Neuronal stem cell (in vitro differentiated cells): Measurements from ENCODE around the gene SMG7.
A peak's percentile ranks its signal among the peaks of the same experiment; 100 is the strongest.

Source experiments
- DNase-seq: peaks from one replicate; pipeline ENCODE4 v3.0.0-alpha.2; 2013; ENCODE audit warnings: low spot score
- H2AFZ ChIP-seq: one replicate; pipeline ENCODE4 v1.6.1; 2013; ENCODE audit warnings: mild to moderate bottlenecking, low read length, inconsistent platforms
- H2AK5ac ChIP-seq: 2 replicates; pipeline ENCODE4 v1.6.1; 2013; ENCODE audit warnings: low read depth, mild to moderate bottlenecking, inconsistent platforms, low read length, moderate library complexity, mixed read lengths
- H2BK120ac ChIP-seq: 2 replicates; pipeline ENCODE4 v1.6.1; 2013; ENCODE audit warnings: low read depth, mild to moderate bottlenecking, inconsistent platforms, low read length, moderate library complexity, mixed read lengths
- H2BK12ac ChIP-seq: one replicate; pipeline ENCODE4 v1.6.1; 2013; ENCODE audit warnings: low read length, inconsistent platforms
- H2BK15ac ChIP-seq: 2 replicates; pipeline ENCODE4 v1.6.1; 2013; ENCODE audit warnings: mild to moderate bottlenecking, low read length, inconsistent platforms, mixed read lengths
- H2BK5ac ChIP-seq: one replicate; pipeline ENCODE4 v1.6.1; 2013; ENCODE audit warnings: inconsistent platforms, mild to moderate bottlenecking, low read length, moderate library complexity
- H3K14ac ChIP-seq: one replicate; pipeline ENCODE4 v1.6.1; 2013; ENCODE audit warnings: low read length, inconsistent platforms
- H3K18ac ChIP-seq: 2 replicates; pipeline ENCODE4 v1.6.1; 2013; ENCODE audit warnings: low read length, inconsistent platforms
- H3K23ac ChIP-seq: 2 replicates; pipeline ENCODE4 v1.6.1; 2013; ENCODE audit warnings: low read depth, mild to moderate bottlenecking, mixed read lengths, low read length, inconsistent platforms; ENCODE audit not compliant: poor library complexity
- H3K27ac ChIP-seq: replicated peaks from 3 replicates; pipeline ENCODE4 v1.5.1; 2013; ENCODE audit warnings: low read length, inconsistent platforms
- H3K27me3 ChIP-seq, 3 experiments: 2 replicates each; pipeline ENCODE4 v1.6.1; 2013; ENCODE audit warnings: low read length in 3 of 3, mild to moderate bottlenecking in 2 of 3, inconsistent platforms in 1 of 3, low read depth in 1 of 3, mixed read lengths in 1 of 3, moderate library complexity in 1 of 3; ENCODE audit not compliant: control insufficient read depth in 3 of 3, insufficient read depth in 3 of 3
- H3K36me3 ChIP-seq, 2 donors: replicated peaks in 1 of 2; 2 replicates each; pipeline ENCODE4 v1.6.1; 2013; ENCODE audit warnings: low read length in 2 of 2; ENCODE audit not compliant: control insufficient read depth in 2 of 2, insufficient read depth in 2 of 2
- H3K4ac ChIP-seq: 2 replicates; pipeline ENCODE4 v1.6.1; 2013; ENCODE audit warnings: inconsistent platforms, mild to moderate bottlenecking, low read length, moderate library complexity
- H3K4me1 ChIP-seq, 2 donors: 1 replicate in 1 of 2; 2 replicates in 1 of 2; pipeline ENCODE4 v1.6.1; 2013; ENCODE audit warnings: low read length in 2 of 2, low read depth in 1 of 2; ENCODE audit not compliant: control insufficient read depth in 2 of 2, insufficient read depth in 1 of 2
- H3K4me2 ChIP-seq: one replicate; pipeline ENCODE4 v1.6.1; 2013; ENCODE audit warnings: mild to moderate bottlenecking, low read length, inconsistent platforms; ENCODE audit not compliant: insufficient read depth, poor library complexity, severe bottlenecking
- H3K4me3 ChIP-seq, 2 donors: 2 replicates each; pipeline ENCODE4 v1.5.1; 2013; ENCODE audit warnings: low read length in 2 of 2, mild to moderate bottlenecking in 2 of 2, inconsistent platforms in 1 of 2, moderate library complexity in 1 of 2
- H3K79me1 ChIP-seq: one replicate; pipeline ENCODE4 v1.6.1; 2013; ENCODE audit warnings: low read depth, mild to moderate bottlenecking, inconsistent platforms, low read length, moderate library complexity
- H3K9ac ChIP-seq: one replicate; pipeline ENCODE4 v1.6.1; 2013; ENCODE audit warnings: mild to moderate bottlenecking, low read depth, low read length, inconsistent platforms; ENCODE audit not compliant: poor library complexity
- H3K9me3 ChIP-seq, 2 donors: replicated peaks in 1 of 2; 2 replicates each; pipeline versions ENCODE3 to v1.6.1; 2013; ENCODE audit warnings: low read length in 2 of 2, mild to moderate bottlenecking in 2 of 2, inconsistent platforms in 1 of 2, low read depth in 1 of 2, mixed read lengths in 1 of 2, moderate library complexity in 1 of 2; ENCODE audit not compliant: control insufficient read depth in 2 of 2, insufficient read depth in 1 of 2
- H4K8ac ChIP-seq: one replicate; pipeline ENCODE4 v1.6.1; 2013; ENCODE audit warnings: low read depth, mild to moderate bottlenecking, inconsistent platforms, low read length, moderate library complexity
- H4K91ac ChIP-seq: one replicate; pipeline ENCODE4 v1.6.1; 2013; ENCODE audit warnings: low read length, low read depth, mild to moderate bottlenecking, inconsistent platforms; ENCODE audit not compliant: poor library complexity
- WGBS, 2 donors: extraction: QIAGEN DNeasy Blood & Tissue Kit; methylation state at CpG; one replicate each; pipeline ENCODE4 v1.1.7; 2013; ENCODE audit warnings: missing lambda C conversion rate in 2 of 2, mixed read lengths in 1 of 2; ENCODE audit not compliant: insufficient read length in 2 of 2, insufficient replicate concordance in 1 of 2; ENCODE audit errors: extremely low coverage in 2 of 2; 5-methylcytosine and 5-hydroxymethylcytosine counted together

SMG7 gene

DNA sequence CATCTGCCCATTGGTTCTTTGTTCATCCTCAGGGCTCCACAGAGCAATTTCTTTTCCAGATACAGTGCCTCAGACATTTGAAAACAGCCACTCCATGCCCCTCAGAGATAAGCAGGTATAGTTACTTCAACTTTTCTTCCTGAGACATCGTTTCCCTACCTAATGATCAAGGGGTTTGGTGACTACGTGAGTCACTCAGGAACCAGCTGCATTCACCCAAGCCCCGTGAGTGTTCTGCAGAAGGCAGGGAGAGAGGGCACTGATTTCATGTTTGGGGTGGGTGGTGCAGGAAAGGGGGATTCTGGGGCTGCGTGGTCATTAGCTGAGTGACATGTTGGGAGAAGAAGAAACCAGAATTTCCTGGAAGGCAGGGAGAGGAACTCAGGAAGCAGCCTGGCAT lies 93.0 kb downstream of the SMG7 start:
- H3K14ac ChIP-seq, result no peak overlapping the region
- no peak overlapping the region for H4K8ac ChIP-seq
- no peak overlapping the region for H3K9ac ChIP-seq
- no peak overlapping the region for H2BK120ac ChIP-seq
- peaks cover 0 to 1% of the 10 kb centered on the region in 2 donors for H3K4me1 ChIP-seq
- no peak overlapping the region for H2AFZ ChIP-seq
- no peak overlapping the region for H3K4me3 ChIP-seq
- no peaks in the 10 kb centered on the region for H3K79me1 ChIP-seq
- H4K91ac ChIP-seq, result no peak overlapping the region
- no peaks in the 10 kb centered on the region for H3K36me3 ChIP-seq
- no peak for DNase-seq
- no peak overlapping the region for H3K4me2 ChIP-seq
- no peak overlapping the region for H2BK12ac ChIP-seq
- H3K4ac ChIP-seq, result no peak overlapping the region
- peak overlapping the region; percentile 47 for H2BK5ac ChIP-seq
- H3K18ac ChIP-seq, result no peak overlapping the region
- no peak overlapping the region for H2BK15ac ChIP-seq
- no peaks in the 10 kb centered on the region for H3K9me3 ChIP-seq
- H3K27ac ChIP-seq, result no peak overlapping the region
- no peak overlapping the region for H2AK5ac ChIP-seq
- no peak overlapping the region for H3K23ac ChIP-seq
- WGBS, 2 donors, result no CpG with 5 or more reads among the region's 4 CpGs
- no peaks in the 10 kb centered on the region for H3K27me3 ChIP-seq

DNA sequence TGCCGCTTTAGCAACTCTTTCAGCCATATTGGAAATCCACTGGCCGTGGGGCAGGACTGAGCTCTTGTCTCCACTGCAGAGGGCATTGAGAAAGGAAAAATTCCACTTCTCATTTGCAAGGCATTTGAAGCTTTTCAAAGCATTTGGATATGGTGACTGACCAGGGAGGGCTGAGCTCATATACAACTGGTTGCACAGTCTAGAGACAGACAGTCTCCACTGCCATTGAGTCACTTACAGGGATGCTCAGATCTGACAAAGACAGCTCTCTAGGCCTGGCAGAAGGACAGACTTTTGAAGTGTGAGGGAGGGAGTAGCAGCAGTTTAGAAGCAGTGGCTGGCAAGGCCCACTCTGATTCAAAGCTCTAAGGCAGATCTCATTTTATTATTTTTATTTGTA lies 93.7 kb downstream of the SMG7 start:
- no peaks in the 10 kb centered on the region for H3K9me3 ChIP-seq
- H3K9ac ChIP-seq, result no peak overlapping the region
- H3K18ac ChIP-seq, result no peak overlapping the region
- no peaks in the 10 kb centered on the region for H3K36me3 ChIP-seq
- no peaks in the 10 kb centered on the region for H3K79me1 ChIP-seq
- H2BK12ac ChIP-seq, result no peak overlapping the region
- no peak overlapping the region for H3K23ac ChIP-seq
- H3K4me2 ChIP-seq, result no peak overlapping the region
- no peak for DNase-seq
- H3K4ac ChIP-seq, result no peak overlapping the region
- no peaks in the 10 kb centered on the region for H3K27me3 ChIP-seq
- no peak overlapping the region for H2BK120ac ChIP-seq
- no peak overlapping the region for H2BK15ac ChIP-seq
- H3K4me1 ChIP-seq, result peaks cover 0 to 1% of the 10 kb centered on the region in 2 donors
- no peak overlapping the region for H2AK5ac ChIP-seq
- no peak overlapping the region for H2AFZ ChIP-seq
- no CpG with 5 or more reads among the region's 2 CpGs for WGBS, 2 donors
- H3K4me3 ChIP-seq, result no peak overlapping the region
- no peak overlapping the region for H3K27ac ChIP-seq
- no peak overlapping the region for H4K91ac ChIP-seq
- H4K8ac ChIP-seq, result no peak overlapping the region
- no peak overlapping the region for H2BK5ac ChIP-seq
- no peak overlapping the region for H3K14ac ChIP-seq

DNA sequence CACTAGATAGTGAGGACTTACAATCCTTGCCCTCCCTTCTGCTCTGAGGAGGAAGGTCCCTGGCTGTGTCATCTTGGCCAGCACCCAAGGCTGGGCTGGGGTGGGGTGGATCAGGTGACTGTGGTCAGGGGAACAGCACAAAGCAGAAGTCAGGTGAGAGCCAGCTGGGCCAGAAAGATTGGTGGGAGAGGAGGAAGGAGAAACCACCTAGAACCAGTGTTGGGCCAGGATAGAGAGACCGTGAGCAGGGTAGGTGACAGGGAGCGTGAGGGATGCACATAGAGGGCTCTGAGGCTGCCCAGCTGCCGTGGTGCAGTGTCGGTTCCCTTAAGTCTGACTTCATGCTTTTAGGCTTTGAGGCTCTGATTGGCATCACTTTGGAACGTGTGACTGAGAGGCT lies 95.3 kb downstream of the SMG7 start:
- WGBS, 2 donors, result no CpG with 5 or more reads among the region's 5 CpGs
- H4K8ac ChIP-seq, result no peak overlapping the region
- peak overlapping the region in 1 of 2 donors; percentile 48 for H3K4me3 ChIP-seq
- no peak overlapping the region for H3K4me2 ChIP-seq
- no peak overlapping the region for H3K4ac ChIP-seq
- no peaks in the 10 kb centered on the region for H3K79me1 ChIP-seq
- no peak overlapping the region for H2BK120ac ChIP-seq
- H3K27ac ChIP-seq, result no peak overlapping the region
- no peak overlapping the region for H3K14ac ChIP-seq
- H3K27me3 ChIP-seq, result no peaks in the 10 kb centered on the region
- no peak overlapping the region for H2AK5ac ChIP-seq
- H4K91ac ChIP-seq, result no peak overlapping the region
- H3K4me1 ChIP-seq, result peaks cover 0 to 1% of the 10 kb centered on the region in 2 donors
- no peak overlapping the region for H3K9ac ChIP-seq
- peak overlapping the region; percentile 7 for H3K18ac ChIP-seq
- H3K9me3 ChIP-seq, result no peaks in the 10 kb centered on the region
- DNase-seq, result no peak
- no peak overlapping the region for H2BK15ac ChIP-seq
- H3K23ac ChIP-seq, result peak overlapping the region; percentile 18
- H2BK5ac ChIP-seq, result no peak overlapping the region
- H3K36me3 ChIP-seq, result no peaks in the 10 kb centered on the region
- no peak overlapping the region for H2AFZ ChIP-seq
- H2BK12ac ChIP-seq, result no peak overlapping the region

GRCh38 chr1:183568176-183569021 lies 96.1 kb downstream of the SMG7 start:
- H4K91ac ChIP-seq, result no peak overlapping the region
- H3K36me3 ChIP-seq, result no peaks in the 10 kb centered on the region
- H3K79me1 ChIP-seq, result no peaks in the 10 kb centered on the region
- no peak overlapping the region for H3K14ac ChIP-seq
- no peak overlapping the region for H2BK12ac ChIP-seq
- H3K4ac ChIP-seq, result no peak overlapping the region
- H3K9me3 ChIP-seq, result no peaks in the 10 kb centered on the region
- no peak for DNase-seq
- H3K27me3 ChIP-seq, result no peaks in the 10 kb centered on the region
- H2BK5ac ChIP-seq, result no peak overlapping the region
- peak overlapping the region; percentile 45 for H3K18ac ChIP-seq
- H3K4me3 ChIP-seq, result no peak overlapping the region
- H3K4me1 ChIP-seq, result peaks cover 0 to 1% of the 10 kb centered on the region in 2 donors
- no peak overlapping the region for H3K4me2 ChIP-seq
- H2BK15ac ChIP-seq, result no peak overlapping the region
- no peak overlapping the region for H3K27ac ChIP-seq
- peak overlapping the region; percentile 63 for H2AK5ac ChIP-seq
- no CpG with 5 or more reads among the region's 12 CpGs for WGBS, 2 donors
- no peak overlapping the region for H2AFZ ChIP-seq
- H4K8ac ChIP-seq, result no peak overlapping the region
- no peak overlapping the region for H3K23ac ChIP-seq
- H2BK120ac ChIP-seq, result no peak overlapping the region
- H3K9ac ChIP-seq, result no peak overlapping the region
